GM23248 (cell line): ENCODE measurements around the gene PAFAH1B2. TPM values are rescaled to one million over a fixed set of nuclear protein-coding genes. Genes with fewer than 3 reads are reported as not detected.

Experiments
- DNase-seq: peaks from one replicate; pipeline ENCODE4 v3.0.0-alpha.2; 2015
- H2AFZ ChIP-seq: fragments of 200-600 bp; sonication (generic); 2 replicates; pipeline ENCODE4 v1.6.1; 2016; ENCODE audit warnings: antibody characterized with exemption
- H3F3A ChIP-seq: fragments of 200-600 bp; sonication (generic); 2 replicates; pipeline ENCODE4 v1.6.1; 2016; ENCODE audit warnings: mild to moderate bottlenecking, antibody characterized with exemption, mixed run types; ENCODE audit not compliant: insufficient read depth
- H3K27ac ChIP-seq: fragments of 200-600 bp; sonication (generic); 2 replicates; pipeline ENCODE4 v1.5.1; 2016; ENCODE audit warnings: mild to moderate bottlenecking
- H3K27me3 ChIP-seq: fragments of 200-600 bp; sonication (generic); replicated peaks from 2 replicates; pipeline ENCODE4 v1.6.1; 2016; ENCODE audit warnings: mild to moderate bottlenecking; ENCODE audit not compliant: insufficient read depth
- H3K36me3 ChIP-seq: fragments of 200-600 bp; sonication (generic); 2 replicates; pipeline ENCODE4 v1.6.1; 2016; ENCODE audit warnings: low read depth, mild to moderate bottlenecking
- H3K4me1 ChIP-seq: fragments of 200-600 bp; sonication (generic); 2 replicates; pipeline ENCODE4 v1.6.1; 2016; ENCODE audit warnings: mild to moderate bottlenecking; ENCODE audit not compliant: insufficient read depth
- H3K4me2 ChIP-seq: fragments of 200-600 bp; sonication (generic); one replicate; pipeline ENCODE4 v1.6.1; 2016; ENCODE audit warnings: mild to moderate bottlenecking; ENCODE audit not compliant: unreplicated experiment
- H3K4me3 ChIP-seq: fragments of 200-600 bp; sonication (generic); 2 replicates; pipeline ENCODE4 v1.5.1; 2016; ENCODE audit warnings: mild to moderate bottlenecking
- H3K79me2 ChIP-seq: fragments of 200-600 bp; sonication (generic); 2 replicates; pipeline ENCODE4 v1.6.1; 2016; ENCODE audit warnings: mild to moderate bottlenecking; ENCODE audit not compliant: insufficient read depth
- H3K9ac ChIP-seq: fragments of 200-600 bp; sonication (generic); 2 replicates; pipeline ENCODE4 v1.6.1; 2016; ENCODE audit warnings: mild to moderate bottlenecking
- H3K9me2 ChIP-seq: fragments of 200-600 bp; sonication (generic); 2 replicates; pipeline ENCODE4 v1.6.1; 2016; ENCODE audit warnings: mixed run types, mild to moderate bottlenecking, moderate library complexity; ENCODE audit not compliant: insufficient read depth
- H3K9me3 ChIP-seq: fragments of 200-600 bp; sonication (generic); one replicate; pipeline ENCODE4 v1.6.1; 2017; ENCODE audit warnings: low read depth
- H4K20me1 ChIP-seq: fragments of 200-600 bp; sonication (generic); 2 replicates; pipeline ENCODE4 v1.6.0; 2016; ENCODE audit not compliant: insufficient read depth
- EZH2 ChIP-seq: fragments of 200-600 bp; sonication (generic); IDR thresholded peaks from 2 replicates; pipeline ENCODE4 v1.6.1; 2018; ENCODE audit warnings: antibody characterized with exemption, mild to moderate bottlenecking; ENCODE audit not compliant: insufficient read depth, poor library complexity, severe bottlenecking
- EZH2phosphoT487 ChIP-seq: fragments of 200-600 bp; sonication (generic); IDR thresholded peaks from 2 replicates; pipeline ENCODE4 v1.6.1; 2018; ENCODE audit warnings: antibody characterized with exemption, moderate library complexity, mild to moderate bottlenecking, low read depth; ENCODE audit not compliant: insufficient read depth
- WGBS, 2 experiments: methylation state at CpG; one replicate each; pipeline ENCODE4 v1.1.6; 2015 to 2017; ENCODE audit warnings: low lambda C conversion rate in 2 of 2, low coverage in 1 of 2; ENCODE audit errors: missing lambda C conversion rate in 2 of 2; 5-methylcytosine and 5-hydroxymethylcytosine counted together
- in situ Hi-C: fragments of 300-500 bp; cut with MboI; formaldehyde crosslinking; loops from 2 replicates; pipeline ENCODE4 v1.15.0; 2020
- polyA plus RNA-seq: library from polyadenylated mRNA; unstranded; fragments of >200 nt; fragmentation: Nextera tagmentation; extraction: Ambion mirVana; gene quantifications from 2 replicates; pipeline ENCODE4 v1.2.1, GENCODE V29; 2016
- total RNA-seq: library from RNA; depleted of rRNA; stranded (reverse); fragments of >200 nt; shearing (Covaris generic); gene quantifications from 2 replicates; pipeline ENCODE4 v1.2.3, GENCODE V29; 2014; rRNA removed

The PAFAH1B2 gene
- total and polyA plus RNA-seq, 2 experiments from 2014 or later, result 116 to 140 TPM

DNA sequence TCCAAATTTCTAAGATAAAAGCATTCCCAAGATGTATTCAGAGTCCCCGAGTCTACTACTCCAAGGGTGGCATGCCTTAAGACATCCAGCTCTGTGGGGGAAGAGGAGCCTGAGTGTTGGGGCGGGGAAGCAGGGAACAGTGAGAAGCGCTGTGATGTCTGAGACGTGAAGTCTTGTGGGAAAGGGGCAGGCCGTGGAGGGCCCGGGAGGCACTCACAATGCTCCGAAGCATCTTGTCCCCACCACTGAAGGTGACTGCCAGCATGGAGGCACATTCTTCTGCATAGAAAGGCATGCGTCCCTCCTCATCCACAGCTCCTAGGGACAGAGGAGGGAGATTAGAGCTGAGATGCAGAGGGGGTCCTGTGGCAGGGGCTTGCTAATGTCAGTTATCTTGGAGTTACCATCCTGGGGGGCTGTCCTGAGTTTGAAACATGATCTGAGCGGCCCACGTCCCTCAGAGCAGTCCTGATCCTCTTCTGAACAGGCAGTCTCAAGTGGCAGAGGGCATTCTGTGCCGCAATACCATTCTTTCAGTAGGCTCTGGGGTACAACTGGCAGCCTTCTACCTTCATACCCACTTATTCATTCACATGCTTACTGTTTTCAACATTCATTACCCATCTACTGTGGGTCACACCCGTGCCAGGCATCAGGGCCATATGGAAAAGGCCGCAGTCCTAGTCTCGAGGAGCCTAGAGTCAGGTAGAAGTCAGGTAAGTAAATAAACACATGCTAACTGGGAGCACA is 79.1 kb downstream of the PAFAH1B2 start:
- H3K4me1 ChIP-seq, result 0 out of 2 replicates have a peak, but pooled peaks cover 6% of the 10 kb centered on the region
- H4K20me1 ChIP-seq, result no peaks in the 10 kb centered on the region
- no peak for DNase-seq
- H3K36me3 ChIP-seq, result peaks cover 33% of the 10 kb centered on the region; the same call in 1 of the 2 replicates
- peaks cover 5% of the 10 kb centered on the region; the same call in 1 of the 2 replicates for H3F3A ChIP-seq
- in situ Hi-C loops, result no loop called here
- no peaks in the 10 kb centered on the region for H3K27me3 ChIP-seq
- no peaks in the 10 kb centered on the region for H3K9me2 ChIP-seq
- H3K79me2 ChIP-seq, result no peaks in the 10 kb centered on the region
- TF ChIP-seq EZH2 (no peak), EZH2phosphoT487 (no peak)
- no peak overlapping the region for H3K4me3 ChIP-seq
- no peak overlapping the region for H3K9ac ChIP-seq
- H3K4me2 ChIP-seq, result no peak overlapping the region
- WGBS, 2 experiments, result 98 to 99% methylated on average over 14 of the region's 14 CpGs
- no peaks in the 10 kb centered on the region for H3K9me3 ChIP-seq
- H3K27ac ChIP-seq, result no peak overlapping the region
- H2AFZ ChIP-seq, result no peak overlapping the region

DNA sequence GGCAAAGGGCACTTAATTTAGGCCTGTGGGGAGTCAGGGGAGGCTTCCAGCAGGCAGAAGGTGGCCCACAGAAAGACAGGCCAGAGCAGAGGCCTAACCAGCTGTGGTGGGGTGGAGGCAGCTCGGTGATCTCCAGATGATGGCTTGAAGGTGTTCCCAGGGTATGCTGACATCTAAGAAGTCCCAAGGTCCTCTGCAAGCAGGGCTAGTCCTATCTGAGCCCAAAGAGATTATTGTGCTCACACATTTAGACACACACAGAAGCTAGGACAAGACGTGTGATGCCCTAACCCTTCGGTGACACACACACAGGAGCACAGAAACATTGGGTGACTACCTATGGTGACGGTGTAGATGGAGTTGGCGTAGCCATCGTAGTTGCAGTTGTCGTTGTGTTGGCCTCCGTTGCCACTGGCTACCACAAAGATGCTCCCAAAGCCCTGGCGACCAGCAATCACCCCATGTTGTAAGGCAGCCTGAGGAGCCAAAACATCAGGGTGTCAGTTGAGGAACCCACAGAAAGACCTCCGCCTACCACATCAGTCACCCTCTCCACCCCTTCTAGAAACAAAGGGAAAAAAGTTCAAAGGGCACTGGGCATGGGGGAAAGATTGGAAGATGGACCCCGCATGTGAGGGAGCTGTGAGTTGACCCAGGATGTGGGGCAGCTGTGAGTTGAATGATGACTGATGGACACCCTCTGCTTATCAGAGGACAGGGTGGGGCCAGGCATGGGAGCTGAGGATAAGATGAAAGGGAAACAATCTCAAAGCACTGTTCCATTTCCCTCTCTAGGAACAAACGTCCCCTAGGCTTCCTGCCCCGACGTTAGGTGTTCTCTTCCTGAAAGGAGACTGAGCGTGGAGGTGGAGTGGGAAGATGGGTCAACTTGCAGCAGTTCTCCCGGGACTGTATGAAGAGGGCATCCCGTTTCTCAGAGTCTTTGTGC is 79.9 kb downstream of the PAFAH1B2 start:
- no peak overlapping the region for H3K4me3 ChIP-seq
- 87 to 89% methylated on average over 17 of the region's 17 CpGs for WGBS, 2 experiments
- no peak overlapping the region for H3K27ac ChIP-seq
- peaks cover 3% of the 10 kb centered on the region for H3K79me2 ChIP-seq
- no peaks in the 10 kb centered on the region for H3K9me3 ChIP-seq
- no peak overlapping the region for H3K9ac ChIP-seq
- in situ Hi-C loops, result no loop called here
- peaks cover 5% of the 10 kb centered on the region; the same call in 1 of the 2 replicates for H3F3A ChIP-seq
- no peak for DNase-seq
- no peaks in the 10 kb centered on the region for H3K27me3 ChIP-seq
- H2AFZ ChIP-seq, result no peak overlapping the region
- no peak overlapping the region for H3K4me2 ChIP-seq
- H3K9me2 ChIP-seq, result no peaks in the 10 kb centered on the region
- 0 out of 2 replicates have a peak, but pooled peaks cover 6% of the 10 kb centered on the region for H3K4me1 ChIP-seq
- H3K36me3 ChIP-seq, result peaks cover 25% of the 10 kb centered on the region; the same call in 1 of the 2 replicates
- no peak for TF ChIP-seq EZH2phosphoT487
- no peak for TF ChIP-seq EZH2
- H4K20me1 ChIP-seq, result no peaks in the 10 kb centered on the region

DNA sequence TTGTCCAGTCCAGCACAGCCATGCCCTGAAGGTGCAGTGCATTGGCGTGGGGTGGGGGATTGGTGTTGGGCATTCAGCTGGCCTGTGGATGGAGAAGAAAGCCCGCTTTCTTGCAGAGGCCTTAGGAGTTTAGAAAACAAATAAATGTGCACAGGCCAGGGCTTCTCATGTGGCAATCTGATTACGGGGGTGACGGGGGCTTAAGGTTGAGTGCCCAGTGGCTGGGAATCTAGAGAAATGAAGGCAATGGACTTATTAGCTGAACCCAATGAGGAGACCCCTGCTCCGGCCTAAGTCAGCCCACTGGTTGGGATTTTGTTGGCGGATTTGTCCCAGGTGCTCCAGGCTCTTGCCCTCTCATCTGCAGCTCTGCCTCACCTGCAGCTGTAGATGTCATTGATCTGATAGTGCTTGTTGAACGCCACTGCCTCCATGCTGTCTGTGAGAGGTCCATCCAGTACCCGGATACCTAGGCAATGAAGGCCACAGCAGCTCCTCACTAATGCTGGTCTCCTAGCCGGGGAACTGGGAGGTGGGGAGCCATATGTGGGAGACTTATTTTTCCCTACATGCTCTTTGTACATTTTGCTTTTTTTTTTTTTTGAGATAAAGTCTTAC is 81.6 kb downstream of the PAFAH1B2 start:
- WGBS, 2 experiments, result 90 to 93% methylated on average over 9 of the region's 9 CpGs
- in situ Hi-C loops, result no loop called here
- Histone ChIP-seq H3K27me3 (no peaks in the 10 kb centered on the region), H3K4me2 (no peak overlapping the region), H3K36me3 (peaks cover 13% of the 10 kb centered on the region; the same call in 1 of the 2 replicates), H3K79me2 (peaks cover 19% of the 10 kb centered on the region), H3F3A (peaks cover 5% of the 10 kb centered on the region; the same call in 1 of the 2 replicates), H2AFZ (no peak overlapping the region), H3K9me3 (no peaks in the 10 kb centered on the region), H3K27ac (no peak overlapping the region), H3K4me3 (no peak overlapping the region), H4K20me1 (no peaks in the 10 kb centered on the region), H3K9me2 (no peaks in the 10 kb centered on the region), H3K9ac (no peak overlapping the region), H3K4me1 (peaks cover 14% of the 10 kb centered on the region)
- DNase-seq, result no peak
- TF ChIP-seq EZH2phosphoT487, result no peak
- no peak for TF ChIP-seq EZH2

Other genes with a start within 250 kb of the PAFAH1B2 start
- 13.3 and 15.5 TPM in 2 replicates for gene SIK3, start 45.9 kb upstream of the PAFAH1B2 start, total RNA-seq
- gene SIK3, start 45.9 kb upstream of the PAFAH1B2 start, polyA plus RNA-seq, result 3.9 and 4.2 TPM in 2 replicates
- 15.7 TPM in 2 replicates for gene SIDT2, start 34.5 kb downstream of the PAFAH1B2 start, total RNA-seq
- 11.6 and 13.1 TPM in 2 replicates for gene SIDT2, start 34.5 kb downstream of the PAFAH1B2 start, polyA plus RNA-seq
- 2,401 and 2,613 TPM in 2 replicates for gene TAGLN, start 55.1 kb downstream of the PAFAH1B2 start, total RNA-seq
- gene TAGLN, start 55.1 kb downstream of the PAFAH1B2 start, polyA plus RNA-seq, result 1,454 and 1,484 TPM in 2 replicates
- 58.8 and 68.7 TPM in 2 replicates for gene PCSK7, start 87.8 kb downstream of the PAFAH1B2 start, total RNA-seq
- 29.7 and 31.6 TPM in 2 replicates for gene PCSK7, start 87.8 kb downstream of the PAFAH1B2 start, polyA plus RNA-seq
- 5.8 and 13.9 TPM in 2 replicates for gene RNF214, start 88.4 kb downstream of the PAFAH1B2 start, total RNA-seq
- gene RNF214, start 88.4 kb downstream of the PAFAH1B2 start, polyA plus RNA-seq, result 11.3 and 12.6 TPM in 2 replicates
- gene BACE1-AS, start 147.1 kb downstream of the PAFAH1B2 start, total RNA-seq, result 1.5 and 3.2 TPM in 2 replicates
- gene BACE1-AS, start 147.1 kb downstream of the PAFAH1B2 start, polyA plus RNA-seq, result 6.6 and 7.0 TPM in 2 replicates
- 40.5 and 45.8 TPM in 2 replicates for gene BACE1, start 172.0 kb downstream of the PAFAH1B2 start, total RNA-seq
- 14.4 and 15.0 TPM in 2 replicates for gene BACE1, start 172.0 kb downstream of the PAFAH1B2 start, polyA plus RNA-seq
- gene CEP164, start 183.6 kb downstream of the PAFAH1B2 start, total RNA-seq, result 30.9 and 48.2 TPM in 2 replicates
- gene CEP164, start 183.6 kb downstream of the PAFAH1B2 start, polyA plus RNA-seq, result 20.0 and 20.3 TPM in 2 replicates